Sigmoid colon (tissue), 7 donors: ENCODE measurements around the gene CFB. TPM values are rescaled to one million over a fixed set of nuclear protein-coding genes. Genes with fewer than 3 reads are reported as not detected.

Source experiments
- DNase-seq: peaks from one replicate; pipeline ENCODE4 v3.0.0-alpha.2; 2019
- H3K27ac ChIP-seq, 4 donors: fragments of 200-600 bp; sonication (generic); one replicate each; pipeline ENCODE4 v1.5.1; 2016 to 2019; ENCODE audit warnings: mild to moderate bottlenecking in 1 of 4
- H3K27me3 ChIP-seq, 3 donors: fragments of 200-600 bp; sonication (generic); one replicate each; pipeline ENCODE4 v1.5.1; 2019; ENCODE audit warnings: mild to moderate bottlenecking in 1 of 3
- H3K36me3 ChIP-seq, 4 donors: fragments of 200-600 bp; sonication (generic); one replicate each; pipeline ENCODE4 v1.5.1; 2016 to 2019
- H3K4me1 ChIP-seq, 4 donors: fragments of 200-600 bp; sonication (generic); one replicate each; pipeline ENCODE4 v1.5.1; 2017 to 2019
- H3K4me3 ChIP-seq, 4 donors: fragments of 200-600 bp; sonication (generic); one replicate each; pipeline ENCODE4 v1.5.1; 2017 to 2019; ENCODE audit warnings: mild to moderate bottlenecking in 2 of 4, moderate library complexity in 1 of 4
- H3K9me3 ChIP-seq, 4 donors: fragments of 200-600 bp in 3 of 4; sonication (generic) in 3 of 4; one replicate each; pipeline versions ENCODE4 v1.5.1 to v1.6.1; 2013 to 2019
- CTCF ChIP-seq, 4 experiments: fragments of 450-650 bp in 3 of 4; fragments of 200-600 bp in 1 of 4; IDR thresholded peaks; one replicate each; pipeline ENCODE4 v1.5.1; 2016 to 2019; ENCODE audit warnings: antibody characterized with exemption in 4 of 4, mild to moderate bottlenecking in 3 of 4, moderate library complexity in 2 of 4
- EP300 ChIP-seq, 4 donors: sonication (generic); formaldehyde crosslinking; IDR thresholded peaks; one replicate each; pipeline ENCODE4 v1.6.1; 2017; ENCODE audit warnings: antibody characterized with exemption in 4 of 4
- POLR2A ChIP-seq, 2 donors: fragments of 450-650 bp; IDR thresholded peaks; one replicate each; pipeline ENCODE4 v1.6.1; 2016; ENCODE audit warnings: antibody characterized with exemption in 2 of 2, mild to moderate bottlenecking in 2 of 2, moderate library complexity in 2 of 2
- POLR2AphosphoS5 ChIP-seq, 4 donors: sonication (generic); formaldehyde crosslinking; IDR thresholded peaks; one replicate each; pipeline ENCODE4 v1.6.1; 2017; ENCODE audit warnings: antibody characterized with exemption in 4 of 4
- WGBS, 2 donors: extraction: QIAGEN DNeasy Blood & Tissue Kit; methylation state at CpG; one replicate each; pipeline ENCODE4 v1.1.7; 2013; 5-methylcytosine and 5-hydroxymethylcytosine counted together
- intact Hi-C: fragments of 100-400 bp; cut with DNase I; formaldehyde crosslinking; loops from one replicate; pipeline ENCODE4 v1.15.1; 2023
- polyA plus RNA-seq, 3 donors: library from polyadenylated mRNA; stranded (reverse); fragments of 200-250 nt; gene quantifications; one replicate each; pipeline ENCODE4 v1.2.3, GENCODE V29; 2013
- total RNA-seq, 4 donors: library from RNA; depleted of rRNA; stranded (reverse); fragments of >200 nt; gene quantifications; one replicate each; pipeline ENCODE4 v1.1.0, GENCODE V29; 2016
- donor health status: healthy with polysubstance abuse.
- donor health status: Bipolar disorder and iron deficiency.
- donor health status: healthy.

Gene CFB
- total and polyA plus RNA-seq, 7 donors, result 3.6 to 118 (median 23.9) TPM

GRCh38 chr6:31958412-31958740 lies 12.5 kb downstream of the CFB start:
- peaks cover 48 to 68% (median 54%) of the 10 kb centered on the region in 4 donors for H3K36me3 ChIP-seq
- H3K27me3 ChIP-seq, result no peaks in the 10 kb centered on the region
- H3K27ac ChIP-seq, result peak overlapping the region; percentile 77 to 91 (median 88)
- H3K4me1 ChIP-seq, result peaks cover 0 to 25% (median 22%) of the 10 kb centered on the region in 4 donors
- 6 to 9% methylated on average over 11 of the region's 11 CpGs for WGBS, 2 donors
- intact Hi-C loops, result loop anchor here (2.0 to 10.0 kb wide), 3 partner anchors 56 to 414 kb away; partner anchors contain the start of genes ATP6V1G2, DDX39B, NFKBIL1 and ZBTB12
- no peak for TF ChIP-seq CTCF (IDR thresholded peaks at IDR 0.05)
- no peak for TF ChIP-seq POLR2A (IDR thresholded peaks at IDR 0.05)
- TF ChIP-seq POLR2AphosphoS5 (IDR thresholded peaks at IDR 0.05), result no peak
- no peak for TF ChIP-seq EP300 (IDR thresholded peaks at IDR 0.05)
- DNase-seq, result no peak
- no peaks in the 10 kb centered on the region for H3K9me3 ChIP-seq
- H3K4me3 ChIP-seq, result peak overlapping the region; percentile 65 to 92 (median 83)

GRCh38 chr6:31958741-31959739 lies 13.1 kb downstream of the CFB start, which contains the start of the genes NELFE and SKIC2:
Gene NELFE, minus strand, starts transcription at chr6:31958971. Its CDS starts 525 bp downstream, at chr6:31958446.
Gene SKIC2, plus strand, starts transcription at chr6:31959175. Its CDS starts 18 bp downstream, at chr6:31959193.
- H3K4me1 ChIP-seq, result peaks cover 0 to 25% (median 22%) of the 10 kb centered on the region in 4 donors
- H3K27me3 ChIP-seq, result no peaks in the 10 kb centered on the region
- WGBS, 2 donors, result 0 to 1% methylated on average over 59 of the region's 59 CpGs
- intact Hi-C loops, result loop anchor here (1.0 to 10.0 kb wide), 4 partner anchors 12 to 414 kb away; partner anchors contain the start of genes ATP6V1G2, DDX39B, NFKBIL1 and ZBTB12
- H3K27ac ChIP-seq, result peak within 1 kb of the TSS; percentile 77 to 91 (median 88)
- no peak for TF ChIP-seq CTCF (IDR thresholded peaks at IDR 0.05)
- peak in 1 of 4 donors; percentile 48 for TF ChIP-seq EP300 (IDR thresholded peaks at IDR 0.05)
- TF ChIP-seq POLR2A (IDR thresholded peaks at IDR 0.05), result peak; percentile 46 to 52
- TF ChIP-seq POLR2AphosphoS5 (IDR thresholded peaks at IDR 0.05), result peak; percentile 82 to 91 (median 88)
- H3K4me3 ChIP-seq, result peak within 1 kb of the TSS; percentile 65 to 92 (median 83)
- no peaks in the 10 kb centered on the region for H3K9me3 ChIP-seq
- peak; percentile 99 for DNase-seq
- peaks cover 43 to 68% (median 54%) of the 10 kb centered on the region in 4 donors for H3K36me3 ChIP-seq

- no peak for DNase-seq
- TF ChIP-seq POLR2AphosphoS5 (IDR thresholded peaks at IDR 0.05) (no peak), EP300 (IDR thresholded peaks at IDR 0.05) (no peak), CTCF (IDR thresholded peaks at IDR 0.05) (no peak), POLR2A (IDR thresholded peaks at IDR 0.05) (no peak)
- intact Hi-C loops, result no loop called here
- H3K27ac ChIP-seq, result no peak overlapping the region
- peaks cover 0 to 25% (median 22%) of the 10 kb centered on the region in 4 donors for H3K4me1 ChIP-seq
- peaks cover 31 to 69% (median 53%) of the 10 kb centered on the region in 4 donors for H3K36me3 ChIP-seq
- no peaks in the 10 kb centered on the region for H3K9me3 ChIP-seq
- H3K27me3 ChIP-seq, result no peaks in the 10 kb centered on the region
- H3K4me3 ChIP-seq, result no peak overlapping the region
- 96 to 97% methylated on average over 12 of the region's 12 CpGs for WGBS, 2 donors
Observed at GRCh38 chr6:31961616-31962015, 15.7 kb downstream of the CFB start.

- DNase-seq, result no peak
- intact Hi-C loops, result no loop called here
- TF ChIP-seq EP300 (IDR thresholded peaks at IDR 0.05) (no peak), CTCF (IDR thresholded peaks at IDR 0.05) (no peak), POLR2AphosphoS5 (IDR thresholded peaks at IDR 0.05) (no peak), POLR2A (IDR thresholded peaks at IDR 0.05) (no peak)
- Histone ChIP-seq H3K4me3 (no peak overlapping the region), H3K27me3 (no peaks in the 10 kb centered on the region), H3K36me3 (peaks cover 27 to 86% (median 71%) of the 10 kb centered on the region in 4 donors), H3K9me3 (no peaks in the 10 kb centered on the region), H3K4me1 (peaks cover 0 to 12% (median 9%) of the 10 kb centered on the region in 4 donors), H3K27ac (no peak overlapping the region)
- 96% methylated on average over 19 of the region's 19 CpGs for WGBS, 2 donors
Observed at GRCh38 chr6:31963921-31964320, 18.0 kb downstream of the CFB start.
